K562 treated with DMSO at 1 percent for 48 hours (cell line): ENCODE results near the gene EXOC3. TPM values are rescaled to one million over a fixed set of nuclear protein-coding genes. Genes with fewer than 3 reads are reported as not detected.

Source experiments
- total RNA-seq: library from RNA; unstranded; fragments of 300-600 nt; gene quantifications from 2 replicates; pipeline ENCODE4 v1.2.3, GENCODE V29; 2022; ENCODE audit warnings: low replicate concordance; ENCODE audit errors: extremely low read depth

The EXOC3 gene
- total RNA-seq: not detected in 2 replicates

GRCh38 chr5:442335-443238 lies at the start of gene EXOC3:
EXOC3 (plus strand) TSS chr5:443176; CDS start chr5:446206, 3,030 bp downstream.

Other genes with a start within 250 kb of the EXOC3 start
- gene CCDC127, start 225.0 kb upstream of the EXOC3 start, total RNA-seq: not detected in 2 replicates
- gene SDHA, start 224.9 kb upstream of the EXOC3 start, total RNA-seq: 937 TPM in 1 of 2 replicates, not detected in the other
- not detected in 2 replicates for gene PDCD6, start 171.5 kb upstream of the EXOC3 start, total RNA-seq
- gene AHRR, start 121.5 kb upstream of the EXOC3 start, total RNA-seq: not detected in 2 replicates
- not detected in 2 replicates for gene SLC9A3, start 81.3 kb downstream of the EXOC3 start, total RNA-seq
- not detected in 2 replicates for gene CEP72, start 169.2 kb downstream of the EXOC3 start, total RNA-seq